HepG2 (cell line): ENCODE results near the gene BFSP1. TPM values are rescaled to one million over a fixed set of nuclear protein-coding genes. Genes with fewer than 3 reads are reported as not detected.

Experiments
- ARID2 ChIP-seq: sonication (generic); formaldehyde crosslinking; IDR thresholded peaks from 2 replicates; pipeline ENCODE4 v1.8.1; 2022; ENCODE audit warnings: mild to moderate bottlenecking, missing genetic modification reagents, borderline replicate concordance
- CBFB ChIP-seq: sonication (generic); formaldehyde crosslinking; IDR thresholded peaks from 2 replicates; pipeline ENCODE4 v1.4.0; 2020; ENCODE audit warnings: missing genetic modification reagents
- HDAC2 ChIP-seq: sonication (generic); formaldehyde crosslinking; IDR thresholded peaks from 2 replicates; pipeline ENCODE4 v1.4.0; 2020; ENCODE audit warnings: missing genetic modification reagents
- HINFP ChIP-seq: sonication (generic); formaldehyde crosslinking; IDR thresholded peaks from 2 replicates; pipeline ENCODE4 v1.4.0; 2020; ENCODE audit warnings: low read depth, mild to moderate bottlenecking, missing genetic modification reagents
- MAF1 ChIP-seq: sonication (generic); formaldehyde crosslinking; IDR thresholded peaks from 2 replicates; pipeline ENCODE4 v1.5.0; 2020; ENCODE audit warnings: missing genetic modification reagents, borderline replicate concordance
- MATR3 ChIP-seq: sonication (generic); formaldehyde crosslinking; IDR thresholded peaks from 2 replicates; pipeline ENCODE4 v1.4.0; 2020; ENCODE audit warnings: missing genetic modification reagents
- PAX8 ChIP-seq: sonication (generic); formaldehyde crosslinking; IDR thresholded peaks from 2 replicates; pipeline ENCODE4 v1.8.0; 2022; ENCODE audit warnings: mild to moderate bottlenecking, missing genetic modification reagents, borderline replicate concordance
- PAXIP1 ChIP-seq: sonication (generic); formaldehyde crosslinking; conservative IDR thresholded peaks from 2 replicates; pipeline ENCODE4 v1.4.0; 2020; ENCODE audit warnings: mild to moderate bottlenecking, missing genetic modification reagents, moderate library complexity
- PHF20 ChIP-seq: sonication (generic); formaldehyde crosslinking; IDR thresholded peaks from 2 replicates; pipeline ENCODE4 v1.5.0; 2020; ENCODE audit warnings: mild to moderate bottlenecking, missing genetic modification reagents
- POLR2G ChIP-seq: fragments of 200-400 bp; formaldehyde crosslinking; IDR thresholded peaks from 2 replicates; pipeline ENCODE4 v1.6.1; 2018; ENCODE audit warnings: mild to moderate bottlenecking, low read depth, low read length, moderate library complexity
- RARA ChIP-seq: IDR thresholded peaks from 2 replicates; pipeline ENCODE4 v1.6.1; 2016; ENCODE audit warnings: missing genetic modification reagents, missing compliant biosample characterization
- SATB2 ChIP-seq: sonication (generic); formaldehyde crosslinking; IDR thresholded peaks from 2 replicates; pipeline ENCODE4 v1.5.0; 2020; ENCODE audit warnings: missing genetic modification reagents
- TFDP2 ChIP-seq: sonication (generic); formaldehyde crosslinking; IDR thresholded peaks from 2 replicates; pipeline ENCODE4 v1.4.0; 2020; ENCODE audit warnings: missing genetic modification reagents
- ZC3H13 ChIP-seq: sonication (generic); formaldehyde crosslinking; IDR thresholded peaks from 2 replicates; pipeline ENCODE4 v1.8.1; 2023; ENCODE audit warnings: mild to moderate bottlenecking, missing genetic modification reagents, moderate library complexity
- ZFX ChIP-seq: sonication (generic); formaldehyde crosslinking; IDR thresholded peaks from 2 replicates; pipeline ENCODE4 v1.4.0; 2020; ENCODE audit warnings: mild to moderate bottlenecking, low read depth, missing genetic modification reagents, moderate library complexity
- ZMYM3 ChIP-seq: sonication (generic); formaldehyde crosslinking; IDR thresholded peaks from 2 replicates; pipeline ENCODE4 v1.5.1; 2020; ENCODE audit warnings: mild to moderate bottlenecking, missing genetic modification reagents
- ZNF136 ChIP-seq: sonication (generic); formaldehyde crosslinking; IDR thresholded peaks from 2 replicates; pipeline ENCODE4 v1.8.1; 2022; ENCODE audit warnings: low read depth, mild to moderate bottlenecking, moderate library complexity, missing genetic modification reagents
- ZNF282 ChIP-seq: fragments of 450-650 bp; IDR thresholded peaks from 2 replicates; pipeline ENCODE4 v1.6.1; 2018; ENCODE audit not compliant: partially characterized antibody
- ZNF333 ChIP-seq: sonication (generic); formaldehyde crosslinking; IDR thresholded peaks from 2 replicates; pipeline ENCODE4 v1.4.0; 2020; ENCODE audit warnings: mild to moderate bottlenecking, missing genetic modification reagents, borderline replicate concordance
- ZNF33A ChIP-seq: sonication (generic); formaldehyde crosslinking; IDR thresholded peaks from 2 replicates; pipeline ENCODE4 v1.5.1; 2020; ENCODE audit warnings: missing genetic modification reagents, mild to moderate bottlenecking, moderate library complexity, borderline replicate concordance
- ZNF367 ChIP-seq: sonication (generic); formaldehyde crosslinking; IDR thresholded peaks from 2 replicates; pipeline ENCODE4 v1.4.0; 2020; ENCODE audit warnings: missing genetic modification reagents, borderline replicate concordance
- ZNF558 ChIP-seq: sonication (generic); formaldehyde crosslinking; IDR thresholded peaks from 2 replicates; pipeline ENCODE4 v1.9.0; 2022; ENCODE audit warnings: mild to moderate bottlenecking, missing genetic modification reagents, borderline replicate concordance
- ZNF619 ChIP-seq: sonication (generic); formaldehyde crosslinking; IDR thresholded peaks from 2 replicates; pipeline ENCODE4 v1.4.0; 2020; ENCODE audit warnings: mild to moderate bottlenecking, missing genetic modification reagents
- polyA plus RNA-seq, 8 experiments: library from polyadenylated mRNA; depleted of rRNA in 3 of 8; stranded (reverse) in 7 of 8; unstranded in 1 of 8; fragments of >200 nt; fragmentation: Illumina TruSeq in 4 of 8; extraction: Trizol in 4 of 8; gene quantifications; 2 replicates each; pipeline versions ENCODE4 v1.2.1 to v1.2.3, GENCODE V29; 2011 to 2016; ENCODE audit warnings: low read depth in 4 of 8, missing spikeins in 1 of 8, mixed read lengths in 1 of 8; ENCODE audit not compliant: insufficient read depth in 1 of 8
- total RNA-seq, 5 experiments: library from RNA; depleted of rRNA; stranded (reverse); fragments of >200 nt; fragmentation: Illumina TruSeq; extraction: Trizol; gene quantifications; 2 replicates each; pipeline ENCODE4 v1.2.3, GENCODE V29; 2016; ENCODE audit warnings: low read depth in 1 of 5

The BFSP1 gene
- total and polyA plus RNA-seq, 2 of the 13 experiments (the other 11 are each of a cell fraction or from before 2014, with no cell fraction given): 0.22 to 0.26 TPM

- TF ChIP-seq PAXIP1 (CRISPR knock-in tag) (peak; percentile 56; the same call in 1 of the 2 replicates), MAF1 (CRISPR knock-in tag) (no peak), ZC3H13 (CRISPR knock-in tag) (peak; percentile 57; the same call in 1 of the 2 replicates), ARID2 (CRISPR knock-in tag) (0 out of 2 replicates have a peak, but pooled peaks have one; percentile 37), ZNF282 (no peak), TFDP2 (CRISPR knock-in tag) (peak; percentile 65; the same call in 1 of the 2 replicates), HINFP (CRISPR knock-in tag) (peak; percentile 18; the same call in 1 of the 2 replicates), ZNF619 (CRISPR knock-in tag) (peak; percentile 62; the same call in 1 of the 2 replicates), HDAC2 (peak; percentile 40; the same call in 1 of the 2 replicates), RARA (CRISPR knock-in tag) (0 out of 2 replicates have a peak, but pooled peaks have one; percentile 20), SATB2 (CRISPR knock-in tag) (no peak), ZNF558 (CRISPR knock-in tag) (0 out of 2 replicates have a peak, but pooled peaks have one; percentile 24), ZNF136 (no peak; the same call in 1 of the 2 replicates), PAX8 (CRISPR knock-in tag) (no peak), ZMYM3 (CRISPR knock-in tag) (no peak), ZNF333 (CRISPR knock-in tag) (peak; percentile 93; the same call in 1 of the 2 replicates), ZFX (CRISPR knock-in tag) (peak; percentile 91), MATR3 (CRISPR knock-in tag) (no peak), ZNF33A (no peak), ZNF367 (no peak), POLR2G (peak; percentile 91), PHF20 (no peak; the same call in none of the 2 replicates), CBFB (CRISPR knock-in tag) (peak; percentile 67)
Measured at GRCh38 chr20:17569616-17570346, 38.6 kb upstream of the BFSP1 start, which contains the start of gene DSTN (continued).
